K562 (cell line): ENCODE data around the gene TMEM135. TPM values are rescaled to one million over a fixed set of nuclear protein-coding genes. Genes with fewer than 3 reads are reported as not detected.

Experiments
- ATAC-seq: fragments of 200-7000 bp; cut with Tn5 transposase; 3 replicates; pipeline ENCODE4 v1.9.1; 2020; ENCODE audit warnings: moderate library complexity
- BruUV-seq: library from RNA; stranded (reverse); fragments of 400-500 nt; replicated peaks from 2 replicates; lab custom pipeline; 2021; lab: Mats Ljungman, UMichigan
- CTCF ChIA-PET: fragments of 300-600 bp; formaldehyde crosslinking; extraction: SDS; loops from one replicate; lab custom pipeline; 2021; ENCODE audit warnings: low intra/inter-chr PET ratio; lab: Yijun Ruan, JAX
- POLR2A ChIA-PET: fragments of 300-600, 350-650 bp; sonication (Branson Sonifier 250); formaldehyde crosslinking; extraction: SDS; loops from one replicate; lab custom pipeline; 2021; ENCODE audit warnings: antibody characterized with exemption, inconsistent platforms; lab: Yijun Ruan, JAX
- DNase-seq, 4 experiments: peaks; one replicate each; pipeline versions ENCODE4 v3.0.0 to v3.0.0-alpha.2; 2011 to 2018; ENCODE audit warnings: low spot score in 3 of 4, mixed read lengths in 3 of 4; ENCODE audit errors: extremely low read depth in 1 of 4
- FAIRE-seq: peaks from 2 replicates; lab custom pipeline; 2011; peaks lifted over from hg19 to GRCh38; lab: Jason Lieb, UNC
- H2AFZ ChIP-seq: 2 replicates; pipeline ENCODE4 v1.6.0; 2011; ENCODE audit warnings: low read depth, low read length, control low read depth, inconsistent platforms
- H3K27ac ChIP-seq: fragments of 200-600 bp; 3 replicates; pipeline ENCODE4 v1.8.0; 2011; ENCODE audit warnings: low read depth, mild to moderate bottlenecking, control low read depth, inconsistent platforms, low read length, moderate library complexity, mixed read lengths; ENCODE audit errors: extremely low read depth
- H3K27me3 ChIP-seq, 2 experiments: fragments of 300-600 bp in 1 of 2; 2 replicates in 1 of 2; 3 replicates in 1 of 2; pipeline versions ENCODE4 v1.6.0 to v1.8.0; 2011; ENCODE audit warnings: inconsistent platforms in 2 of 2, low read length in 2 of 2, mild to moderate bottlenecking in 1 of 2, mixed read lengths in 1 of 2, moderate library complexity in 1 of 2; ENCODE audit not compliant: control insufficient read depth in 2 of 2, insufficient read depth in 2 of 2
- H3K36me3 ChIP-seq: fragments of 300-600 bp; 3 replicates; pipeline ENCODE4 v1.8.0; 2011; ENCODE audit warnings: mild to moderate bottlenecking, low read length, inconsistent platforms; ENCODE audit not compliant: control insufficient read depth, insufficient read depth
- H3K4me1 ChIP-seq, 2 experiments: fragments of 200-600 bp in 1 of 2; replicated peaks in 1 of 2; 2 replicates in 1 of 2; 3 replicates in 1 of 2; pipeline versions ENCODE4 v1.5.1 to v1.8.0; 2011; ENCODE audit warnings: inconsistent platforms in 2 of 2, low read length in 2 of 2, mild to moderate bottlenecking in 1 of 2, mixed read lengths in 1 of 2, moderate library complexity in 1 of 2; ENCODE audit not compliant: control insufficient read depth in 2 of 2, insufficient read depth in 2 of 2
- H3K4me2 ChIP-seq: 2 replicates; pipeline ENCODE4 v1.6.1; 2011; ENCODE audit warnings: low read length, control low read depth, inconsistent platforms, mixed read lengths; ENCODE audit not compliant: insufficient read depth
- H3K4me3 ChIP-seq: fragments of 200-600 bp; sonication (generic), shearing (Covaris generic); 2 replicates; pipeline ENCODE4 v1.5.1; 2016; ENCODE audit warnings: control low read depth, inconsistent platforms
- H3K79me2 ChIP-seq: fragments of 200-600 bp; 3 replicates; pipeline ENCODE4 v1.8.0; 2011; ENCODE audit warnings: low read length, inconsistent platforms; ENCODE audit not compliant: control insufficient read depth, insufficient read depth
- H3K9ac ChIP-seq, 2 experiments: 2 replicates each; pipeline versions ENCODE4 v1.6.0 to v1.6.1; 2011; ENCODE audit warnings: low read depth in 2 of 2, low read length in 2 of 2, control low read depth in 1 of 2, inconsistent platforms in 1 of 2, mild to moderate bottlenecking in 1 of 2, mixed read lengths in 1 of 2; ENCODE audit not compliant: insufficient read depth in 1 of 2
- H3K9me1 ChIP-seq: one replicate; pipeline ENCODE4 v1.6.0; 2011; ENCODE audit warnings: inconsistent platforms, mild to moderate bottlenecking, low read length, moderate library complexity; ENCODE audit not compliant: control insufficient read depth, insufficient read depth
- H3K9me3 ChIP-seq: replicated peaks from 2 replicates; pipeline ENCODE4 v1.5.1; 2011; ENCODE audit warnings: low read depth, low read length, inconsistent platforms; ENCODE audit not compliant: control insufficient read depth, insufficient read depth
- H4K20me1 ChIP-seq: replicated peaks from 2 replicates; pipeline ENCODE4 v1.6.1; 2011; ENCODE audit warnings: low read length, inconsistent platforms, mixed read lengths; ENCODE audit not compliant: control insufficient read depth, insufficient read depth
- CREB1 ChIP-seq, 2 experiments: sonication (generic) in 1 of 2; formaldehyde crosslinking in 1 of 2; IDR thresholded peaks; 2 replicates each; pipeline versions ENCODE4 v1.6.1 to v1.8.0; 2012 to 2022; ENCODE audit warnings: inconsistent platforms in 1 of 2, mild to moderate bottlenecking in 1 of 2, missing genetic modification reagents in 1 of 2, moderate library complexity in 1 of 2
- CSDE1 ChIP-seq, 2 experiments: fragments of 450-650 bp; IDR thresholded peaks; 2 replicates each; pipeline ENCODE4 v1.6.1; 2016; ENCODE audit warnings: mild to moderate bottlenecking in 1 of 2
- DDX20 ChIP-seq: fragments of 450-650 bp; IDR thresholded peaks from 2 replicates; pipeline ENCODE4 v1.6.1; 2016; ENCODE audit warnings: missing genetic modification characterization, low read depth, mild to moderate bottlenecking, missing compliant biosample characterization, moderate library complexity
- ETV6 ChIP-seq, 3 experiments: fragments of 150-350 bp in 1 of 3; sonication (generic) in 1 of 3; formaldehyde crosslinking in 1 of 3; IDR thresholded peaks; 2 replicates each; pipeline versions ENCODE4 v1.6.1 to v1.8.0; 2014 to 2022; ENCODE audit warnings: borderline replicate concordance in 2 of 3, low read depth in 2 of 3, antibody characterized with exemption in 1 of 3, low read length in 1 of 3, mild to moderate bottlenecking in 1 of 3, missing genetic modification reagents in 1 of 3
- MAFF ChIP-seq: IDR thresholded peaks from 2 replicates; pipeline ENCODE4 v1.6.1; 2012; ENCODE audit warnings: low read length, improper control_type of control experiment
- MCM3 ChIP-seq: fragments of 450-650 bp; IDR thresholded peaks from 2 replicates; pipeline ENCODE4 v1.6.1; 2016
- MTA2 ChIP-seq: fragments of 450-650 bp; IDR thresholded peaks from 2 replicates; pipeline ENCODE4 v1.6.1; 2016; ENCODE audit warnings: low read depth
- NELFE ChIP-seq: IDR thresholded peaks from 2 replicates; pipeline ENCODE4 v1.6.1; 2011; ENCODE audit warnings: mild to moderate bottlenecking; ENCODE audit not compliant: insufficient read depth, insufficient read length
- RBM39 ChIP-seq: fragments of 200-400 bp; formaldehyde crosslinking; optimal IDR thresholded peaks from 2 replicates; pipeline ENCODE3; 2018; ENCODE audit warnings: low read depth, low read length
- ZBTB7A ChIP-seq: IDR thresholded peaks from 2 replicates; pipeline ENCODE4 v1.6.1; 2011; ENCODE audit warnings: low read depth, mild to moderate bottlenecking, low read length, moderate library complexity, borderline replicate concordance; ENCODE audit not compliant: control insufficient read depth
- ZNF224 ChIP-seq: sonication (generic); formaldehyde crosslinking; IDR thresholded peaks from 2 replicates; pipeline ENCODE4 v1.8.0; 2022; ENCODE audit warnings: mild to moderate bottlenecking, missing genetic modification reagents
- ZNF444 ChIP-seq: fragments of 250-450 bp; sonication (Bioruptor Pico); IDR thresholded peaks from 2 replicates; pipeline ENCODE4 v1.4.0; 2020; ENCODE audit warnings: mild to moderate bottlenecking, moderate library complexity
- ZNF644 ChIP-seq: fragments of 200-800 bp; sonication (Bioruptor generic); IDR thresholded peaks from 2 replicates; pipeline ENCODE4 v1.6.1; 2016; ENCODE audit warnings: low read depth, missing genetic modification characterization, missing compliant biosample characterization
- WGBS: fragments of 100-300 bp; shearing (Covaris generic); methylation state at CpG from one replicate; pipeline ENCODE4 v1.1.6; 2016; ENCODE audit warnings: low coverage, mixed read lengths; ENCODE audit not compliant: insufficient coverage; ENCODE audit errors: missing lambda C conversion rate; 5-methylcytosine and 5-hydroxymethylcytosine counted together
- in situ Hi-C: fragments of 300-500 bp; cut with MboI; formaldehyde crosslinking; loops from 4 replicates; pipeline ENCODE4 v1.15.0; 2018; ENCODE audit warnings: inconsistent platforms, mixed read lengths
- intact Hi-C: fragments of 100-400 bp; cut with micrococcal nuclease; formaldehyde crosslinking; loops from 2 replicates; pipeline ENCODE4 v1.14.2; 2022
- polyA plus RNA-seq, 8 experiments: library from polyadenylated mRNA; depleted of rRNA in 4 of 8; stranded (reverse) in 5 of 8; unstranded in 3 of 8; fragments of >200 nt; fragmentation: Nextera tagmentation in 2 of 8; fragmentation: Illumina TruSeq in 1 of 8; extraction: Ambion mirVana in 2 of 8; extraction: Trizol in 1 of 8; gene quantifications; 2 replicates each; pipeline versions ENCODE4 v1.2.1 to v1.2.3, GENCODE V29; 2011 to 2014; ENCODE audit warnings: inconsistent platforms in 1 of 8, missing spikeins in 1 of 8
- total RNA-seq, 7 experiments: library from RNA; depleted of rRNA in 6 of 7; stranded (reverse); fragments of >200 nt in 6 of 7; fragmentation: Illumina TruSeq in 2 of 7; extraction: Trizol in 2 of 7; gene quantifications; 2 replicates each; pipeline versions ENCODE4 v1.2.1 to v1.2.3, GENCODE V29; 2011 to 2021; ENCODE audit warnings: low replicate concordance in 1 of 7
- TF ChIP-seq, protein P1 (sequence below): IDR thresholded peaks from 2 replicates; pipeline ENCODE4 v1.6.1; 2011; ENCODE audit warnings: borderline replicate concordance, low read depth, mild to moderate bottlenecking, moderate library complexity, low read length; ENCODE audit not compliant: insufficient read depth, poor library complexity, severe bottlenecking

Gene TMEM135
- total and polyA plus RNA-seq, 9 of the 15 experiments (the other 6 are each of a cell fraction or from before 2014, with no cell fraction given), result 17.3 to 53.6 (median 24.9) TPM

DNA sequence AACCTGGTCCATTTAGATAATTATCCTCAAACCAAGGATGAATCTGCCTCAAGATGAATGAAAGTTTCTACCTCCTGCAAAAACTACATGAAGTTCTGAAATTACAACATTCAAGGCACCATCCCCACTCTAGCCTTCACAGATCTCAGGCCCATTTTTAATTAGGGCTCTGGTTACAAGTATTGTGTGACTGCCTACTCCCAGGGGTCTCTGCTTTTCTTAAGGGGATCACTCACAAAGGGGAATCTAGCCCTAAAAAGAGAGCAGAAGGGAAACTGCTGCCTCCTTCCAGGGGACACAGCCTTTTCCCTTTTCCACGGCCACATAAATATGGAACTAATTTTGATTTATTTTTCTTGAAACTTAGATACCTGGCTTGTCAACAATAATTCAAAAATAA, 17.4 kb upstream of the TMEM135 start:
- no TSS peak for BruUV-seq
- Histone ChIP-seq H3K4me2 (no peak overlapping the region), H3K27ac (no peak overlapping the region), H2AFZ (peak overlapping the region; percentile 63), H3K9me1 (no peaks in the 10 kb centered on the region), H3K9ac (no peak overlapping the region), H3K36me3 (no peaks in the 10 kb centered on the region), H4K20me1 (no peaks in the 10 kb centered on the region), H3K9me3 (no peaks in the 10 kb centered on the region), H3K79me2 (no peaks in the 10 kb centered on the region), H3K4me3 (no peak overlapping the region), H3K4me1 (peaks cover 0 to 8% of the 10 kb centered on the region in 2 experiments; a peak in 4 of 5 replicates), H3K27me3 (no peaks in the 10 kb centered on the region)
- CTCF ChIA-PET, result no interaction called here
- intact Hi-C loops (no loop called here), in situ Hi-C loops (no loop called here)
- DNase-seq (no peak), FAIRE-seq (no peak), ATAC-seq (no peak)
- 57% methylated on average over 1 of the region's 1 CpG for WGBS
- TF ChIP-seq ZNF444 (CRISPR knock-in tag), result no peak
- no peak for TF ChIP-seq ZBTB7A
- no peak for TF ChIP-seq MCM3
- no peak for TF ChIP-seq RBM39
- no peak for TF ChIP-seq DDX20
- POLR2A ChIA-PET, result no interaction called here

DNA sequence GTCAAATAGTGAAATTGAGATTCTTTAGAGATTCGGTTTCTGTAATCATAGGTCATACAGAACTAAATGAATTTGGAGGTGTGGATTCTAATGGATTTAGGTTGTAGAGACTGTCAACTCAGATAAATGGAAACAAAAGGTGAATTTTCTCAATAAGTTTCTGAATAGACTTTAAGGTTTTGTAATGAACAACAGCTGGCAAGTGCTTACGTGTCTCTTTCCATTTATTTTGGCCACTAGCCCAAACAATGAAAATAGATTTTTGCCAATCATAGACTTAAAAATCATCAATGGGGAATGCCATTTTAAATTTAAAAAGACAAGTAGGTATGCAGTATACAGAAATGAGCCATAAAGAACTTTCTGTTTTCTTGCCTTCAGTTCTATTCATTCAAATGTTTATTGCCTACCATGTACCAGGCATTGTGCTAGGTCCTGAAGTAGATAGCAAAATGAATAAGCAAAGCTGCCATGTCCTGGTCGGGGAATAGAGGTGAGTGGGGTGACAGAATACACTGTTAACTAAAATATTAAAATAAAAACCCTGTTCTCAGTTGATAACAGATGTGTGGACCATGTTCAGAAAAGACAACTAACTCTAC, 16.9 kb upstream of the TMEM135 start:
- POLR2A ChIA-PET, result interaction anchor here (1.6 kb wide), 1 partner anchor 10 kb away, joined by 3 read pairs; no protein-coding TSS in a partner anchor
- Histone ChIP-seq H3K9ac (no peak overlapping the region), H4K20me1 (no peaks in the 10 kb centered on the region), H3K4me3 (no peak overlapping the region), H3K9me1 (no peaks in the 10 kb centered on the region), H3K27me3 (no peaks in the 10 kb centered on the region), H3K27ac (no peak overlapping the region), H3K79me2 (no peaks in the 10 kb centered on the region), H3K36me3 (no peaks in the 10 kb centered on the region), H2AFZ (no peak overlapping the region; the same call in 1 of the 2 replicates), H3K4me1 (peaks cover 0 to 8% of the 10 kb centered on the region in 2 experiments; a peak in 4 of 5 replicates), H3K4me2 (no peak overlapping the region), H3K9me3 (no peaks in the 10 kb centered on the region)
- no TSS peak for BruUV-seq
- 58% methylated on average over 3 of the region's 3 CpGs for WGBS
- in situ Hi-C loops (no loop called here), intact Hi-C loops (no loop called here)
- FAIRE-seq (no peak), ATAC-seq (no peak), DNase-seq (no peak)
- CTCF ChIA-PET, result no interaction called here
- TF ChIP-seq ZNF644 (tag), result no peak
- no peak for TF ChIP-seq NELFE
- no peak for TF ChIP-seq MTA2
- no peak for TF ChIP-seq ETV6 (IDR thresholded peaks at IDR 0.05; ENCODE audit: borderline replicate concordance in 1 of 2, low read depth in 2 of 2, low read length in 1 of 2)
- no peak for TF ChIP-seq ETV6 (CRISPR knock-in tag; IDR thresholded peaks at IDR 0.05; ENCODE audit: borderline replicate concordance)
- no peak for TF ChIP-seq CREB1 (IDR thresholded peaks at IDR 0.05)
- no peak for TF ChIP-seq CREB1 (CRISPR knock-in tag; IDR thresholded peaks at IDR 0.05)
- TF ChIP-seq, protein P1, sequence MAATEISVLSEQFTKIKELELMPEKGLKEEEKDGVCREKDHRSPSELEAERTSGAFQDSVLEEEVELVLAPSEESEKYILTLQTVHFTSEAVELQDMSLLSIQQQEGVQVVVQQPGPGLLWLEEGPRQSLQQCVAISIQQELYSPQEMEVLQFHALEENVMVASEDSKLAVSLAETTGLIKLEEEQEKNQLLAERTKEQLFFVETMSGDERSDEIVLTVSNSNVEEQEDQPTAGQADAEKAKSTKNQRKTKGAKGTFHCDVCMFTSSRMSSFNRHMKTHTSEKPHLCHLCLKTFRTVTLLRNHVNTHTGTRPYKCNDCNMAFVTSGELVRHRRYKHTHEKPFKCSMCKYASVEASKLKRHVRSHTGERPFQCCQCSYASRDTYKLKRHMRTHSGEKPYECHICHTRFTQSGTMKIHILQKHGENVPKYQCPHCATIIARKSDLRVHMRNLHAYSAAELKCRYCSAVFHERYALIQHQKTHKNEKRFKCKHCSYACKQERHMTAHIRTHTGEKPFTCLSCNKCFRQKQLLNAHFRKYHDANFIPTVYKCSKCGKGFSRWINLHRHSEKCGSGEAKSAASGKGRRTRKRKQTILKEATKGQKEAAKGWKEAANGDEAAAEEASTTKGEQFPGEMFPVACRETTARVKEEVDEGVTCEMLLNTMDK, result no peak
- TF ChIP-seq MAFF, result no peak
- no peak for TF ChIP-seq ZNF224
- no peak for TF ChIP-seq CSDE1 (IDR thresholded peaks at IDR 0.05)
